Measurements from ENCODE around the gene CHST13.

GRCh38 chr3:126478581-126479310 lies 45.2 kb upstream of the CHST13 start:
- TF ChIP-seq CTCF (IDR thresholded peaks at IDR 0.05) (no peak), POLR2A (IDR thresholded peaks at IDR 0.05) (no peak), POLR2AphosphoS5 (IDR thresholded peaks at IDR 0.05) (no peak)

All from sigmoid colon (tissue), 4 donors.